ENCODE measurements around the gene SRA1. TPM values are rescaled to one million over a fixed set of nuclear protein-coding genes. Genes with fewer than 3 reads are reported as not detected.

Gene SRA1
- total and polyA plus RNA-seq, 2 of the 13 experiments (the other 11 are each of a cell fraction or from before 2014, with no cell fraction given), result 14.2 to 32.8 TPM

- TF ChIP-seq, protein P1, sequence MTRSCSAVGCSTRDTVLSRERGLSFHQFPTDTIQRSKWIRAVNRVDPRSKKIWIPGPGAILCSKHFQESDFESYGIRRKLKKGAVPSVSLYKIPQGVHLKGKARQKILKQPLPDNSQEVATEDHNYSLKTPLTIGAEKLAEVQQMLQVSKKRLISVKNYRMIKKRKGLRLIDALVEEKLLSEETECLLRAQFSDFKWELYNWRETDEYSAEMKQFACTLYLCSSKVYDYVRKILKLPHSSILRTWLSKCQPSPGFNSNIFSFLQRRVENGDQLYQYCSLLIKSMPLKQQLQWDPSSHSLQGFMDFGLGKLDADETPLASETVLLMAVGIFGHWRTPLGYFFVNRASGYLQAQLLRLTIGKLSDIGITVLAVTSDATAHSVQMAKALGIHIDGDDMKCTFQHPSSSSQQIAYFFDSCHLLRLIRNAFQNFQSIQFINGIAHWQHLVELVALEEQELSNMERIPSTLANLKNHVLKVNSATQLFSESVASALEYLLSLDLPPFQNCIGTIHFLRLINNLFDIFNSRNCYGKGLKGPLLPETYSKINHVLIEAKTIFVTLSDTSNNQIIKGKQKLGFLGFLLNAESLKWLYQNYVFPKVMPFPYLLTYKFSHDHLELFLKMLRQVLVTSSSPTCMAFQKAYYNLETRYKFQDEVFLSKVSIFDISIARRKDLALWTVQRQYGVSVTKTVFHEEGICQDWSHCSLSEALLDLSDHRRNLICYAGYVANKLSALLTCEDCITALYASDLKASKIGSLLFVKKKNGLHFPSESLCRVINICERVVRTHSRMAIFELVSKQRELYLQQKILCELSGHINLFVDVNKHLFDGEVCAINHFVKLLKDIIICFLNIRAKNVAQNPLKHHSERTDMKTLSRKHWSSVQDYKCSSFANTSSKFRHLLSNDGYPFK (CRISPR knock-in tag; IDR thresholded peaks at IDR 0.05; ENCODE audit: borderline replicate concordance), result 0 out of 2 replicates have a peak, but pooled peaks have one; percentile 72
- no peak for TF ChIP-seq ZNF672 (CRISPR knock-in tag; IDR thresholded peaks at IDR 0.05)
- TF ChIP-seq MATR3 (CRISPR knock-in tag; IDR thresholded peaks at IDR 0.05), result no peak
- TF ChIP-seq, protein P2, sequence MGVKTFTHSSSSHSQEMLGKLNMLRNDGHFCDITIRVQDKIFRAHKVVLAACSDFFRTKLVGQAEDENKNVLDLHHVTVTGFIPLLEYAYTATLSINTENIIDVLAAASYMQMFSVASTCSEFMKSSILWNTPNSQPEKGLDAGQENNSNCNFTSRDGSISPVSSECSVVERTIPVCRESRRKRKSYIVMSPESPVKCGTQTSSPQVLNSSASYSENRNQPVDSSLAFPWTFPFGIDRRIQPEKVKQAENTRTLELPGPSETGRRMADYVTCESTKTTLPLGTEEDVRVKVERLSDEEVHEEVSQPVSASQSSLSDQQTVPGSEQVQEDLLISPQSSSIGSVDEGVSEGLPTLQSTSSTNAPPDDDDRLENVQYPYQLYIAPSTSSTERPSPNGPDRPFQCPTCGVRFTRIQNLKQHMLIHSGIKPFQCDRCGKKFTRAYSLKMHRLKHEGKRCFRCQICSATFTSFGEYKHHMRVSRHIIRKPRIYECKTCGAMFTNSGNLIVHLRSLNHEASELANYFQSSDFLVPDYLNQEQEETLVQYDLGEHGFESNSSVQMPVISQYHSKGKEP (CRISPR knock-in tag; IDR thresholded peaks at IDR 0.05), result no peak
- TF ChIP-seq, protein P3, sequence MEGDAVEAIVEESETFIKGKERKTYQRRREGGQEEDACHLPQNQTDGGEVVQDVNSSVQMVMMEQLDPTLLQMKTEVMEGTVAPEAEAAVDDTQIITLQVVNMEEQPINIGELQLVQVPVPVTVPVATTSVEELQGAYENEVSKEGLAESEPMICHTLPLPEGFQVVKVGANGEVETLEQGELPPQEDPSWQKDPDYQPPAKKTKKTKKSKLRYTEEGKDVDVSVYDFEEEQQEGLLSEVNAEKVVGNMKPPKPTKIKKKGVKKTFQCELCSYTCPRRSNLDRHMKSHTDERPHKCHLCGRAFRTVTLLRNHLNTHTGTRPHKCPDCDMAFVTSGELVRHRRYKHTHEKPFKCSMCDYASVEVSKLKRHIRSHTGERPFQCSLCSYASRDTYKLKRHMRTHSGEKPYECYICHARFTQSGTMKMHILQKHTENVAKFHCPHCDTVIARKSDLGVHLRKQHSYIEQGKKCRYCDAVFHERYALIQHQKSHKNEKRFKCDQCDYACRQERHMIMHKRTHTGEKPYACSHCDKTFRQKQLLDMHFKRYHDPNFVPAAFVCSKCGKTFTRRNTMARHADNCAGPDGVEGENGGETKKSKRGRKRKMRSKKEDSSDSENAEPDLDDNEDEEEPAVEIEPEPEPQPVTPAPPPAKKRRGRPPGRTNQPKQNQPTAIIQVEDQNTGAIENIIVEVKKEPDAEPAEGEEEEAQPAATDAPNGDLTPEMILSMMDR (CRISPR knock-in tag; IDR thresholded peaks at IDR 0.05), result peak; percentile 33
- peak; percentile 81 for TF ChIP-seq ZNF121 (CRISPR knock-in tag; IDR thresholded peaks at IDR 0.05)
- TF ChIP-seq, protein P4, sequence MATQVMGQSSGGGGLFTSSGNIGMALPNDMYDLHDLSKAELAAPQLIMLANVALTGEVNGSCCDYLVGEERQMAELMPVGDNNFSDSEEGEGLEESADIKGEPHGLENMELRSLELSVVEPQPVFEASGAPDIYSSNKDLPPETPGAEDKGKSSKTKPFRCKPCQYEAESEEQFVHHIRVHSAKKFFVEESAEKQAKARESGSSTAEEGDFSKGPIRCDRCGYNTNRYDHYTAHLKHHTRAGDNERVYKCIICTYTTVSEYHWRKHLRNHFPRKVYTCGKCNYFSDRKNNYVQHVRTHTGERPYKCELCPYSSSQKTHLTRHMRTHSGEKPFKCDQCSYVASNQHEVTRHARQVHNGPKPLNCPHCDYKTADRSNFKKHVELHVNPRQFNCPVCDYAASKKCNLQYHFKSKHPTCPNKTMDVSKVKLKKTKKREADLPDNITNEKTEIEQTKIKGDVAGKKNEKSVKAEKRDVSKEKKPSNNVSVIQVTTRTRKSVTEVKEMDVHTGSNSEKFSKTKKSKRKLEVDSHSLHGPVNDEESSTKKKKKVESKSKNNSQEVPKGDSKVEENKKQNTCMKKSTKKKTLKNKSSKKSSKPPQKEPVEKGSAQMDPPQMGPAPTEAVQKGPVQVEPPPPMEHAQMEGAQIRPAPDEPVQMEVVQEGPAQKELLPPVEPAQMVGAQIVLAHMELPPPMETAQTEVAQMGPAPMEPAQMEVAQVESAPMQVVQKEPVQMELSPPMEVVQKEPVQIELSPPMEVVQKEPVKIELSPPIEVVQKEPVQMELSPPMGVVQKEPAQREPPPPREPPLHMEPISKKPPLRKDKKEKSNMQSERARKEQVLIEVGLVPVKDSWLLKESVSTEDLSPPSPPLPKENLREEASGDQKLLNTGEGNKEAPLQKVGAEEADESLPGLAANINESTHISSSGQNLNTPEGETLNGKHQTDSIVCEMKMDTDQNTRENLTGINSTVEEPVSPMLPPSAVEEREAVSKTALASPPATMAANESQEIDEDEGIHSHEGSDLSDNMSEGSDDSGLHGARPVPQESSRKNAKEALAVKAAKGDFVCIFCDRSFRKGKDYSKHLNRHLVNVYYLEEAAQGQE (IDR thresholded peaks at IDR 0.05; ENCODE audit: borderline replicate concordance in 1 of 2, low read depth in 1 of 2, low read length in 2 of 2), result no peak; a peak in 1 of 4 replicates
- TF ChIP-seq TGIF2 (CRISPR knock-in tag; IDR thresholded peaks at IDR 0.05), result no peak
- no peak for TF ChIP-seq EZH2 (conservative IDR thresholded peaks at IDR 0.05; ENCODE audit: low read depth, low read length)
- TF ChIP-seq, protein P5, sequence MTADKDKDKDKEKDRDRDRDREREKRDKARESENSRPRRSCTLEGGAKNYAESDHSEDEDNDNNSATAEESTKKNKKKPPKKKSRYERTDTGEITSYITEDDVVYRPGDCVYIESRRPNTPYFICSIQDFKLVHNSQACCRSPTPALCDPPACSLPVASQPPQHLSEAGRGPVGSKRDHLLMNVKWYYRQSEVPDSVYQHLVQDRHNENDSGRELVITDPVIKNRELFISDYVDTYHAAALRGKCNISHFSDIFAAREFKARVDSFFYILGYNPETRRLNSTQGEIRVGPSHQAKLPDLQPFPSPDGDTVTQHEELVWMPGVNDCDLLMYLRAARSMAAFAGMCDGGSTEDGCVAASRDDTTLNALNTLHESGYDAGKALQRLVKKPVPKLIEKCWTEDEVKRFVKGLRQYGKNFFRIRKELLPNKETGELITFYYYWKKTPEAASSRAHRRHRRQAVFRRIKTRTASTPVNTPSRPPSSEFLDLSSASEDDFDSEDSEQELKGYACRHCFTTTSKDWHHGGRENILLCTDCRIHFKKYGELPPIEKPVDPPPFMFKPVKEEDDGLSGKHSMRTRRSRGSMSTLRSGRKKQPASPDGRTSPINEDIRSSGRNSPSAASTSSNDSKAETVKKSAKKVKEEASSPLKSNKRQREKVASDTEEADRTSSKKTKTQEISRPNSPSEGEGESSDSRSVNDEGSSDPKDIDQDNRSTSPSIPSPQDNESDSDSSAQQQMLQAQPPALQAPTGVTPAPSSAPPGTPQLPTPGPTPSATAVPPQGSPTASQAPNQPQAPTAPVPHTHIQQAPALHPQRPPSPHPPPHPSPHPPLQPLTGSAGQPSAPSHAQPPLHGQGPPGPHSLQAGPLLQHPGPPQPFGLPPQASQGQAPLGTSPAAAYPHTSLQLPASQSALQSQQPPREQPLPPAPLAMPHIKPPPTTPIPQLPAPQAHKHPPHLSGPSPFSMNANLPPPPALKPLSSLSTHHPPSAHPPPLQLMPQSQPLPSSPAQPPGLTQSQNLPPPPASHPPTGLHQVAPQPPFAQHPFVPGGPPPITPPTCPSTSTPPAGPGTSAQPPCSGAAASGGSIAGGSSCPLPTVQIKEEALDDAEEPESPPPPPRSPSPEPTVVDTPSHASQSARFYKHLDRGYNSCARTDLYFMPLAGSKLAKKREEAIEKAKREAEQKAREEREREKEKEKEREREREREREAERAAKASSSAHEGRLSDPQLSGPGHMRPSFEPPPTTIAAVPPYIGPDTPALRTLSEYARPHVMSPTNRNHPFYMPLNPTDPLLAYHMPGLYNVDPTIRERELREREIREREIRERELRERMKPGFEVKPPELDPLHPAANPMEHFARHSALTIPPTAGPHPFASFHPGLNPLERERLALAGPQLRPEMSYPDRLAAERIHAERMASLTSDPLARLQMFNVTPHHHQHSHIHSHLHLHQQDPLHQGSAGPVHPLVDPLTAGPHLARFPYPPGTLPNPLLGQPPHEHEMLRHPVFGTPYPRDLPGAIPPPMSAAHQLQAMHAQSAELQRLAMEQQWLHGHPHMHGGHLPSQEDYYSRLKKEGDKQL (CRISPR knock-in tag; IDR thresholded peaks at IDR 0.05; ENCODE audit: low read depth), result no peak
- TF ChIP-seq ZNF382 (CRISPR knock-in tag; IDR thresholded peaks at IDR 0.05; ENCODE audit: borderline replicate concordance), result no peak
- TF ChIP-seq ZFP82 (CRISPR knock-in tag; IDR thresholded peaks at IDR 0.05; ENCODE audit: borderline replicate concordance), result no peak
Observed at GRCh38 chr5:140557136-140557805, at the start of gene SRA1 (continued).

All from HepG2 (cell line).